GM18505 (cell line): ENCODE data around the gene LENEP.
"Not testable (repeated sequence)": the region's sequence is repeated elsewhere in the genome, so short reads cannot be mapped to it uniquely, and the experiment has no call there.

ENCODE experiments used
- ATAC-seq: cut with Tn5 transposase; IDR thresholded peaks from one replicate; pipeline ENCODE4 v1.9.1; 2021; ENCODE audit not compliant: unreplicated experiment
- POLR2A ChIP-seq: IDR thresholded peaks from 4 replicates; pipeline ENCODE4 v1.6.1; 2011; ENCODE audit warnings: borderline replicate concordance; ENCODE audit not compliant: insufficient read depth, insufficient read length; ENCODE audit errors: extremely low read depth

The LENEP gene

GRCh38 chr1:154974808-154975408 is 18.5 kb upstream of the LENEP start:
- peak; percentile 46 for TF ChIP-seq POLR2A
- ATAC-seq: peak; percentile 48

GRCh38 chr1:154975409-154976059 is 17.9 kb upstream of the LENEP start:
- TF ChIP-seq POLR2A: no peak
- ATAC-seq: no peak

- ATAC-seq: not testable (repeated sequence)
Measured at GRCh38 chr1:154977762-154978161, 15.6 kb upstream of the LENEP start.

GRCh38 chr1:154978360-154978759 is 15.0 kb upstream of the LENEP start:
- no peak for TF ChIP-seq POLR2A
- no peak for ATAC-seq

GRCh38 chr1:154982341-154982740 is 11.0 kb upstream of the LENEP start:
- TF ChIP-seq POLR2A: no peak

GRCh38 chr1:154982897-154983648 is 10.3 kb upstream of the LENEP start, which contains the start of gene FLAD1:
Gene FLAD1, plus strand, starts transcription at chr1:154983344. Its CDS starts 351 bp downstream, at chr1:154983695.
- ATAC-seq: peak; percentile 96
- peak; percentile 77 for TF ChIP-seq POLR2A

More at GRCh38 chr1:154982341-154982740, 11.0 kb upstream of the LENEP start:
- ATAC-seq: no peak

- ATAC-seq: no peak
- TF ChIP-seq POLR2A: no peak
Measured at GRCh38 chr1:154983776-154984466, 9.5 kb upstream of the LENEP start.

GRCh38 chr1:154986736-154987135 is 6.7 kb upstream of the LENEP start:
- ATAC-seq: not testable (repeated sequence)

GRCh38 chr1:154987326-154987725 is 6.1 kb upstream of the LENEP start:
- ATAC-seq: no peak

GRCh38 chr1:154988058-154988954 is 5.1 kb upstream of the LENEP start:
- no peak for TF ChIP-seq POLR2A
- ATAC-seq: no peak

More at GRCh38 chr1:154987326-154987725, 6.1 kb upstream of the LENEP start:
- no peak for TF ChIP-seq POLR2A

GRCh38 chr1:154989195-154989860 is 4.1 kb upstream of the LENEP start:
- no peak for TF ChIP-seq POLR2A
- no peak for ATAC-seq

- no peak for TF ChIP-seq POLR2A
- no peak for ATAC-seq
Measured at GRCh38 chr1:154990276-154990675, 3.1 kb upstream of the LENEP start.
